Immature natural killer cell (primary cell): Measurements from ENCODE around the gene CAMSAP1. TPM values are rescaled to one million over a fixed set of nuclear protein-coding genes. Genes with fewer than 3 reads are reported as not detected.

Experiments used
- DNase-seq, 3 donors: peaks; one replicate each; pipeline ENCODE4 v3.0.0; 2022; ENCODE audit warnings: mixed read lengths in 1 of 3
- H3K27ac Mint-ChIP-seq, 6 donors: one replicate each; pipeline ENCODE4 v1.8.0; 2020; ENCODE audit warnings: mixed read lengths in 6 of 6, mild to moderate bottlenecking in 5 of 6, inconsistent platforms in 4 of 6, moderate library complexity in 3 of 6
- H3K27me3 Mint-ChIP-seq, 3 donors: one replicate each; pipeline ENCODE4 v1.8.0; 2020 to 2021; ENCODE audit warnings: low read depth in 3 of 3, mild to moderate bottlenecking in 3 of 3, mixed read lengths in 3 of 3, moderate library complexity in 3 of 3, inconsistent platforms in 1 of 3
- H3K36me3 Mint-ChIP-seq, 3 donors: one replicate each; pipeline ENCODE4 v1.8.0; 2020; ENCODE audit warnings: mixed read lengths in 3 of 3, inconsistent platforms in 2 of 3, mild to moderate bottlenecking in 2 of 3
- H3K4me1 Mint-ChIP-seq, 2 donors: one replicate each; pipeline ENCODE4 v1.8.0; 2020; ENCODE audit warnings: inconsistent platforms in 2 of 2, mild to moderate bottlenecking in 2 of 2, mixed read lengths in 2 of 2, moderate library complexity in 1 of 2
- H3K4me3 Mint-ChIP-seq, 5 donors: one replicate each; pipeline ENCODE4 v1.8.0; 2020; ENCODE audit warnings: mild to moderate bottlenecking in 5 of 5, mixed read lengths in 5 of 5, inconsistent platforms in 3 of 5, moderate library complexity in 3 of 5
- H3K9me3 Mint-ChIP-seq, 6 donors: one replicate each; pipeline ENCODE4 v1.8.0; 2020; ENCODE audit warnings: mild to moderate bottlenecking in 6 of 6, mixed read lengths in 6 of 6, inconsistent platforms in 4 of 6, moderate library complexity in 3 of 6
- polyA plus RNA-seq, 3 donors: library from polyadenylated mRNA; unstranded; fragments of 300-500 nt; fragmentation: Illumina TruSeq; gene quantifications; one replicate each; pipeline ENCODE4 v1.2.3, GENCODE V29; 2021

CAMSAP1 gene
- polyA plus RNA-seq, 3 donors from 2014 or later = 0.10 to 1.7 (median 1.1) TPM

- Mint-ChIP-seq H3K27me3 (peaks cover 0 to 3% (median 2%) of the 10 kb centered on the region in 3 donors), H3K4me3 (no peak overlapping the region), H3K9me3 (no peaks in the 10 kb centered on the region), H3K27ac (no peak overlapping the region), H3K36me3 (no peaks in the 10 kb centered on the region), H3K4me1 (peaks cover 0 to 1% of the 10 kb centered on the region in 2 donors)
- DNase-seq = no peak
Measured at GRCh38 chr9:135783540-135784245, 123.7 kb downstream of the CAMSAP1 start.

GRCh38 chr9:135782946-135783345 is 124.4 kb downstream of the CAMSAP1 start:
- Mint-ChIP-seq H3K36me3 (no peaks in the 10 kb centered on the region), H3K9me3 (no peaks in the 10 kb centered on the region), H3K4me3 (no peak overlapping the region), H3K27me3 (peaks cover 0 to 3% (median 2%) of the 10 kb centered on the region in 3 donors), H3K27ac (no peak overlapping the region), H3K4me1 (peaks cover 0 to 1% of the 10 kb centered on the region in 2 donors)
- no peak for DNase-seq

- DNase-seq = no peak
- Mint-ChIP-seq H3K4me1 (peaks cover 8% of the 10 kb centered on the region in 2 donors), H3K27me3 (peaks cover 0 to 9% (median 6%) of the 10 kb centered on the region in 3 donors), H3K27ac (no peak overlapping the region), H3K4me3 (no peak overlapping the region), H3K36me3 (no peaks in the 10 kb centered on the region), H3K9me3 (no peaks in the 10 kb centered on the region)
Measured at GRCh38 chr9:135780626-135781025, 126.7 kb downstream of the CAMSAP1 start.

GRCh38 chr9:135780086-135780485 is 127.3 kb downstream of the CAMSAP1 start:
- no peak for DNase-seq
- no peaks in the 10 kb centered on the region for H3K36me3 Mint-ChIP-seq
- no peak overlapping the region for H3K27ac Mint-ChIP-seq
- peaks cover 0 to 9% (median 6%) of the 10 kb centered on the region in 3 donors for H3K27me3 Mint-ChIP-seq
- H3K4me3 Mint-ChIP-seq = no peak overlapping the region
- H3K9me3 Mint-ChIP-seq = no peaks in the 10 kb centered on the region
- peaks cover 8% of the 10 kb centered on the region in 2 donors for H3K4me1 Mint-ChIP-seq

DNA sequence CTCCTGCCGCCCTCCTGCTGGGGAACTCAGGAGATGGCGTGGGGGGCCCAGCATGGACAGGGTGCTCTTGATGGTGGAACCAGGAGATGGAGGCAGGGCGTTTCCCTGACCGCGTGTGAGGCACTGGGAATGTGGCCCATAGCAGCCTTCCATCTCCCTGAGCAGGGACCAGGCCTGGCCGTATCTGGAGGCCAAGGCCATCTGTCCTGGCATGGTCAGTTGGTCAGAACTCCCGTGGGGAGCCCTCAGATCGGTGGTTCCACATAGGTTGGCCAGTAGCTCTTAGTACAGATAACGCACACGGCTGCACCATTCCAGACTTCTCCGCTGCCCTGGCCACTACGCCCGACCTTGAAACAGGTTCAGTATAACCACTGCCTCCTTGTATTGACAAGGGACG is 127.8 kb downstream of the CAMSAP1 start:
- DNase-seq = no peak
- Mint-ChIP-seq H3K27me3 (peaks cover 0 to 9% (median 6%) of the 10 kb centered on the region in 3 donors), H3K4me1 (peaks cover 8% of the 10 kb centered on the region in 2 donors), H3K27ac (no peak overlapping the region), H3K4me3 (peak overlapping the region in 1 of 5 donors; percentile 41), H3K36me3 (no peaks in the 10 kb centered on the region), H3K9me3 (no peaks in the 10 kb centered on the region)

DNA sequence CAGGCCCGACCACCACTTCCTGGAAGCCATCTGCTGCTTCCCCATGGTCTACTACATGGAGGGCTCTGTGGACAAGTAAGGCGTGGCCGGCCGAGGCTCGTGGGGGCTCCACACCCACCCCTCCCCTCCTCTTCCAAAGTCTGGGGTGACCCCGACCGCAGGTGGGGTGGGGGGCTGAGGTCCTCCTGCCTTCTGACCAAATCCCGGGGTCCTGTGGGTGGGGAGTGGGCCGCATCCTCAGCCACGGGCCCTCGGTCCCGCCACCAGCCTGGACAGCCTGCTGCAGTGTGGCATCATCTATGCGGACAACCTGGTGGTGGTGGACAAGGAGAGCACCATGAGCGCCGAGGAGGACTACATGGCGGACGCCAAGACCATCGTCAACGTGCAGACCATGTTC is 128.9 kb downstream of the CAMSAP1 start:
- H3K27ac Mint-ChIP-seq = no peak overlapping the region
- no peak for DNase-seq
- H3K9me3 Mint-ChIP-seq = no peaks in the 10 kb centered on the region
- peaks cover 8% of the 10 kb centered on the region in 2 donors for H3K4me1 Mint-ChIP-seq
- no peaks in the 10 kb centered on the region for H3K36me3 Mint-ChIP-seq
- peaks cover 0 to 7% (median 6%) of the 10 kb centered on the region in 3 donors for H3K27me3 Mint-ChIP-seq
- H3K4me3 Mint-ChIP-seq = no peak overlapping the region

DNA sequence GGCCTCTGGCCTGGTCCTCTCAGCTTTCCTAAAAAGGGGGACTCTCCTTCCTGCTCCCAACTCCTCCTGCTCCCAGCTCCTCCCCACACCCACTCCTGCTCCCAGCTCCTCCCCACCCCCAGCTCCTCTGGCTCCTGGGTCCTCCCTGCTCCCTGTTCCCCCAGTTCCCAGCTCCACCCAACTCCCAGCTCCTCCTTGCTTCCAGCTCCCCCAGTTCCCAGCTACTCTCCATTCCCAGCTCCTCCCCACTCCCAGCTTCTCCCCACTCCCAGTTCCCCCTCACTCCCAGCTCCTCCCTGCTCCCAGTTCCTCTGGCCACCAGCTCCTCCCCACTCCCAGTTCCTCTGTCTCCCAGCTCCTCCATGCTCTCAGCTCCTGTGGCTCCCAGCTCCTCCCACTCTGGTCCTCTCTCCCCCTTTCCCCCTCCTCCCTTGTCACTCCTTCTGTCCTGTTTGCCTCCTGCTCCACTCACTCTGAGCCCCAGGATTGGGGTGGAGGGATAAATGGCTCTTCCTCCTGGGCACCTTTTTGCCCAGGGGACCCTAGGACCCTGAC is 129.6 kb downstream of the CAMSAP1 start:
- Mint-ChIP-seq H3K9me3 (no peaks in the 10 kb centered on the region), H3K36me3 (no peaks in the 10 kb centered on the region), H3K27me3 (peaks cover 0 to 6% (median 6%) of the 10 kb centered on the region in 3 donors), H3K4me1 (peaks cover 8% of the 10 kb centered on the region in 2 donors), H3K27ac (peak overlapping the region in 1 of 6 donors; percentile 40), H3K4me3 (no peak overlapping the region)
- DNase-seq = no peak

DNA sequence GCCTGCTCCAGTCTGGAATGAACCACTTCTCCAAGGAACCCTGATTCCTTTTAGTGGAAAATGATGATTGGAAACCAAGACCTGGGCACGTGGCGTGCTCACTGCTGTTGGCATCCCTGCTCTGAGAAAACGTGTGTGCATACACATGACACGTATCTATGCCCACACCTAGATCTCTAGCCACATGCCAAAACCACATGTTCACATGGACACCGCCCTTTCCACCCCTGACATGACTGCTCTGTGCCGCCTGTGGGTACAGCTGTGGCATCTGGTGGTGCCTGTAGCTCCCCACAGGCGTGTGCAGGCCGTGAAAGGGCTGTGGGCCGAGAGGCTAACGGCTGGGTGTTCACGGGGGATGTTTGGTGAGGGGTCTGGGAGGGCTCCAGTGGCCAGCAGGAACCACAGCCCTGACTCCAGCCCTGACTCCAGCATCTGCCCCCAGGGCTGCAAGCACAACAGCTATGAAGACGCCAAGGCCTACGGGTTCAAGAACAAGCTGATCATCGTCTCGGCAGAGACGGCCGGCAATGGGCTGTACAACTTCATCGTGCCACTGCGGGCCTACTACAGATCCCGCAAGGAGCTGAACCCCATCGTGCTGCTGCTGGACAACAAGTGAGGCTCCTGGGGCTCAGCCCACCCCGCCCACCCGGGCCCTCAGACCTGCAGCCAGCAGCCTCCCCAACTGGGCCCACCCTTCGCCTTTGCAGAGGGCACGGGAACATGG is 130.3 kb downstream of the CAMSAP1 start:
- peak; percentile 51 to 75 (median 61) for DNase-seq
- peaks cover 0 to 6% (median 5%) of the 10 kb centered on the region in 3 donors for H3K27me3 Mint-ChIP-seq
- H3K27ac Mint-ChIP-seq = peak overlapping the region in 3 of 6 donors; percentile 77 to 86 (median 81)
- H3K4me1 Mint-ChIP-seq = peaks cover 8% of the 10 kb centered on the region in 2 donors
- H3K9me3 Mint-ChIP-seq = no peaks in the 10 kb centered on the region
- H3K4me3 Mint-ChIP-seq = peak overlapping the region in 4 of 5 donors; percentile 21 to 43 (median 32)
- H3K36me3 Mint-ChIP-seq = no peaks in the 10 kb centered on the region

DNA sequence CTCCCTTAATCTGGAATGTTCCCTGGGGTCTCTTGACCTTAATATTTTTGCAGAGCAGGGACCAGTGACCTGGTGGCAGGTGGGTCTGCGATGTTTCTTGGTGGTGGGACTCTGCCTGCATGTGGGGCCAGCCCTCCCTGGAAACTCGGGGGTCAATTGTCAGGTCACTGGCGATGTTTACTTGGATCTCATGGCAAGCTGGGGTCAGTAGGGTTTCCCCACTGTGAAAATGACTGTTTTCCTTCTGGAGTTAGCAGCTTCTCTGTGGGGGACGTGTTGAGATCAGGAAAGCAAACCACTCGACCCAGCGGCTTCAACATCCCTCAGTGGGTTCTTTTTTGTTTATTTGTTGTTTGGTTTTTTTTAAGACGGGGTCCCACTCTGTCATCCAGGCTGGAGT is 131.4 kb downstream of the CAMSAP1 start:
- Mint-ChIP-seq H3K36me3 (no peaks in the 10 kb centered on the region), H3K27ac (no peak overlapping the region), H3K4me1 (peaks cover 8% of the 10 kb centered on the region in 2 donors), H3K4me3 (no peak overlapping the region), H3K27me3 (peaks cover 0 to 6% (median 5%) of the 10 kb centered on the region in 3 donors), H3K9me3 (no peaks in the 10 kb centered on the region)
- no peak for DNase-seq

- Mint-ChIP-seq H3K4me1 (peaks cover 8% of the 10 kb centered on the region in 2 donors), H3K27me3 (peaks cover 0 to 6% (median 5%) of the 10 kb centered on the region in 3 donors), H3K4me3 (no peak overlapping the region), H3K9me3 (no peaks in the 10 kb centered on the region), H3K27ac (peak overlapping the region in 1 of 6 donors; percentile 22), H3K36me3 (no peaks in the 10 kb centered on the region)
- no peak for DNase-seq
Measured at GRCh38 chr9:135774794-135775525, 132.4 kb downstream of the CAMSAP1 start.

DNA sequence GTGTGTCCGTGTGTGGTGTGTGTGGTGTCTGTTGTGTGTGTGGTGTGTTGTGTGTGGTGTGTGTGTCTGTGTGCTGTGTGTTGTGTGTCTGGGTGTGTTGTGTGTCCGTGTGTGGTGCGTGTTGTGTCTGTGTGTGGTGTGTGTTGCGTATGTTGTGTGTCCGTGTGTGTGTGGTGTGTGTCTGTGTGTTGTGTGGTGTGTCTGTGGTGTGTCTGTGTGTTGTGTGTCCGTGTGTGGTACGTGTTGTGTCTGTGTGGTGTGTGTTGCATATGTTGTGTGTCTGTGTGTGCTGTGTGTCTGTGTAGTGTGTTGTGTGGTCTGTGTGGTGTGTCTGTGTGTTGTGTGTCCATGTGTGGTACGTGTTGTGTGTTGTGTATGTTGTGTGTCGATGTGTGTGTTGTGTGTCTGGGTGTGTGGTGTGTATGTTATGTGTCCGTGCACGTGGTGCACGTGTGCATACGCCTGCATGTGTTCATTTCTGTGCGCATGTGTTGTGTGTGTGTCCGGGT is 133.1 kb downstream of the CAMSAP1 start:
- no peak overlapping the region for H3K27ac Mint-ChIP-seq
- H3K27me3 Mint-ChIP-seq = peaks cover 0 to 7% (median 6%) of the 10 kb centered on the region in 3 donors
- no peaks in the 10 kb centered on the region for H3K36me3 Mint-ChIP-seq
- H3K4me1 Mint-ChIP-seq = peaks cover 7 to 8% of the 10 kb centered on the region in 2 donors
- no peak for DNase-seq
- no peaks in the 10 kb centered on the region for H3K9me3 Mint-ChIP-seq
- H3K4me3 Mint-ChIP-seq = no peak overlapping the region

- H3K27ac Mint-ChIP-seq = no peak overlapping the region
- H3K9me3 Mint-ChIP-seq = peaks cover 0 to 4% (median 0%) of the 10 kb centered on the region in 6 donors
- H3K27me3 Mint-ChIP-seq = peaks cover 0 to 7% (median 6%) of the 10 kb centered on the region in 3 donors
- no peak overlapping the region for H3K4me3 Mint-ChIP-seq
- no peaks in the 10 kb centered on the region for H3K36me3 Mint-ChIP-seq
- H3K4me1 Mint-ChIP-seq = peaks cover 7 to 8% of the 10 kb centered on the region in 2 donors
- no peak for DNase-seq
Measured at GRCh38 chr9:135773530-135774238, 133.7 kb downstream of the CAMSAP1 start.
